Measurements from ENCODE around the gene GNL3. TPM values are rescaled to one million over a fixed set of nuclear protein-coding genes. Genes with fewer than 3 reads are reported as not detected.
"Not testable (repeated sequence)": the region's sequence is repeated elsewhere in the genome, so short reads cannot be mapped to it uniquely, and the experiment has no call there.

The GNL3 gene, protein sequence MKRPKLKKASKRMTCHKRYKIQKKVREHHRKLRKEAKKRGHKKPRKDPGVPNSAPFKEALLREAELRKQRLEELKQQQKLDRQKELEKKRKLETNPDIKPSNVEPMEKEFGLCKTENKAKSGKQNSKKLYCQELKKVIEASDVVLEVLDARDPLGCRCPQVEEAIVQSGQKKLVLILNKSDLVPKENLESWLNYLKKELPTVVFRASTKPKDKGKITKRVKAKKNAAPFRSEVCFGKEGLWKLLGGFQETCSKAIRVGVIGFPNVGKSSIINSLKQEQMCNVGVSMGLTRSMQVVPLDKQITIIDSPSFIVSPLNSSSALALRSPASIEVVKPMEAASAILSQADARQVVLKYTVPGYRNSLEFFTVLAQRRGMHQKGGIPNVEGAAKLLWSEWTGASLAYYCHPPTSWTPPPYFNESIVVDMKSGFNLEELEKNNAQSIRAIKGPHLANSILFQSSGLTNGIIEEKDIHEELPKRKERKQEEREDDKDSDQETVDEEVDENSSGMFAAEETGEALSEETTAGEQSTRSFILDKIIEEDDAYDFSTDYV
- 10 to 100 TPM; 27.4 to 43.3 (median 28.0) TPM for polyA plus RNA-seq

DNA sequence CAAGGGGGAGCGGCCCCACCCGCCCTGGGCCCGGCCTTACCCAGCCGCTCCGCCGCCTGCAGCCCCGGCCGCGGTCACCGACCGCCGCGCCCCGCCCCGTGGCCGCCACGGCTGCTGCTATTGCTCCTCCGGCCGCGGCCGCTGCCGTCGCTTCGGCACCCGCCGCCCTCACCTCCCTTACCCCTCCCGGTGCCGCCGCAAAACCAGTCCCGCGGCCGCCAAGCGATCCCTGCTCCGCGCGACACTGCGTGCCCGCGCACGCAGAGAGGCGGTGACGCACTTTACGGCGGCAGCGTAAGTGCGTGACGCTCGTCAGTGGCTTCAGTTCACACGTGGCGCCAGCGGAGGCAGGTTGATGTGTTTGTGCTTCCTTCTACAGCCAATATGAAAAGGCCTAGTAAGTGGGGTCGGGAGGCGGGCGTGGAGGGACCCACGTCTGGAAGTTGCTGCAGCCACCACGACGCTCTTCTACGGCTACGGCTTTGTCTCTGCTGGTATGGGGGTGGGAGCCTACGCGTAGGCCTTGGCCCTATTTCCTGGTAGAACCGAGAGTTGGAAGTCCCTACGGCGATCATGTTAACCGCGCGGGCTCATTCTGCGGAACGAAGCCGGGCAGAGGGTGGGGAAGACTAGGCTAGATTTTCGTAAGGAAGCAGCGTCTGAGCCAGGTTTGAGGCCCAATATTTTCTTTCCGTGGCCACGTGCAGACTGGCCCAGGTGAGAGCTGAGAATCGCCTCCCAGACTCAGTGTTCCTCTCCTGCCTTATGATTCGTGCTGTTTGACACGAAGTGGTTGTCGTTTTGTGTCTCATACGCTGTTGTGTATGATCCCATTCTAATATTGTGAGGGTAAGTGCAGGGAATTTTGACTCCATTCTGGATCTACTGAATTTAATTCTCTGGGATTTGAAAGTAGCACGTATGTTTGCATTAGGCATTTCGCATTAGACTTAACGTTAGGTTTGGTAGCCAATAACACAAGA lies at the start of gene GNL3, which contains the start of gene PBRM1:
Gene GNL3 (plus strand): TSS at position 324 of the 983 bp plus-strand sequence. CDS start 61 bp downstream, at position 385.
Gene PBRM1 (minus strand): TSS at position 205 of the 983 bp plus-strand sequence.
- Mint-ChIP-seq H3K27me3 (ENCODE audit: low read depth in 3 of 3) (peaks cover 5 to 12% (median 5%) of the 10 kb centered on the region in 3 donors), H3K27ac (peak within 1 kb of the TSS; percentile 96 to 100 (median 98)), H3K36me3 (peaks cover 12 to 28% (median 21%) of the 10 kb centered on the region in 3 donors), H3K4me1 (peaks cover 37 to 50% of the 10 kb centered on the region in 2 donors), H3K9me3 (no peaks in the 10 kb centered on the region), H3K4me3 (peak within 1 kb of the TSS; percentile 91 to 99 (median 97))
- DNase-seq, result peak; percentile 92 to 93 (median 93)

DNA sequence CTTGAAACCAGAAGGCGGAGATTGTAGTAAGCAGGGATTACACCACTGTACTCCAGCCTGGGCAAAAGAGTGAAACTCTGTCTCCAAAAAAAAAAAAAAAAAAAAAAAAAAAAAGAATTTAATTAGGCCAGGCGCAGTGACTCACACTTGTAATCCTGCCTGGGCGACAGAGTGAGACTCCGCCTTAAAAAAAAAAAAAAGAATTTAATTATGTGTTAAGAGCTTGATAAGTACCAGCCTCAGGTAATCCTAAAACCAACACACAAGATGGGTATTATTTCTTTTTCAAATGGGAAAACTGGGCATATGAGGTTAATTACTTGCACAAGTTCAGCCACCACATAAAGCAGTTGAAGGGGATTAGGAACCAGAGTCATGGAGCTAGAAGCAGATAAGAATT lies 49.2 kb upstream of the GNL3 start:
- Mint-ChIP-seq H3K9me3 (no peaks in the 10 kb centered on the region), H3K36me3 (peaks cover 15 to 40% (median 22%) of the 10 kb centered on the region in 3 donors), H3K4me3 (no peak overlapping the region)

DNA sequence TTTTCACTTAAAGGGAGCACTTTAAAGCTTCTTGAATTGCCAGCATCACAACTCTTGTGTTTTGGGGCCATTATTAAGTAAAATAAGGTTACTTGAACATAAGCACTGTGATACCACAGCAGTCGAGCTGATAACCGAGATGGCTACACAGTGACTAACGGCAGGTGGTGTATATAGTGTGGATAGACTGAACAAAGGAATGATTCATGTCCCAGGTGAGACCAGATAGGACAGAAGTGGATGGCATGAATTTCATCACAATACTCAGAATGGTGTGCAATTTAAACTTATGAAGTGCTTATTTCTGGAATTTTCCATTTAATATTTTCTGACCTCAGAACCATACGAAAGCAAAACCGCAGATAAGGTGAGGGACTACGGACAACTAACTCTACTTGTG lies 40.3 kb upstream of the GNL3 start:
- H3K36me3 Mint-ChIP-seq, result peaks cover 24 to 59% (median 25%) of the 10 kb centered on the region in 3 donors
- no peak overlapping the region for H3K27ac Mint-ChIP-seq
- DNase-seq, result no peak
- no peaks in the 10 kb centered on the region for H3K27me3 Mint-ChIP-seq (ENCODE audit: low read depth in 3 of 3)
- no peak overlapping the region for H3K4me3 Mint-ChIP-seq
- no peaks in the 10 kb centered on the region for H3K4me1 Mint-ChIP-seq
- H3K9me3 Mint-ChIP-seq, result no peaks in the 10 kb centered on the region

More for the DNA sequence above, 49.2 kb upstream of the GNL3 start:
- no peak overlapping the region for H3K27ac Mint-ChIP-seq
- DNase-seq, result no peak
- H3K4me1 Mint-ChIP-seq, result no peaks in the 10 kb centered on the region
- H3K27me3 Mint-ChIP-seq (ENCODE audit: low read depth in 3 of 3), result no peaks in the 10 kb centered on the region

DNA sequence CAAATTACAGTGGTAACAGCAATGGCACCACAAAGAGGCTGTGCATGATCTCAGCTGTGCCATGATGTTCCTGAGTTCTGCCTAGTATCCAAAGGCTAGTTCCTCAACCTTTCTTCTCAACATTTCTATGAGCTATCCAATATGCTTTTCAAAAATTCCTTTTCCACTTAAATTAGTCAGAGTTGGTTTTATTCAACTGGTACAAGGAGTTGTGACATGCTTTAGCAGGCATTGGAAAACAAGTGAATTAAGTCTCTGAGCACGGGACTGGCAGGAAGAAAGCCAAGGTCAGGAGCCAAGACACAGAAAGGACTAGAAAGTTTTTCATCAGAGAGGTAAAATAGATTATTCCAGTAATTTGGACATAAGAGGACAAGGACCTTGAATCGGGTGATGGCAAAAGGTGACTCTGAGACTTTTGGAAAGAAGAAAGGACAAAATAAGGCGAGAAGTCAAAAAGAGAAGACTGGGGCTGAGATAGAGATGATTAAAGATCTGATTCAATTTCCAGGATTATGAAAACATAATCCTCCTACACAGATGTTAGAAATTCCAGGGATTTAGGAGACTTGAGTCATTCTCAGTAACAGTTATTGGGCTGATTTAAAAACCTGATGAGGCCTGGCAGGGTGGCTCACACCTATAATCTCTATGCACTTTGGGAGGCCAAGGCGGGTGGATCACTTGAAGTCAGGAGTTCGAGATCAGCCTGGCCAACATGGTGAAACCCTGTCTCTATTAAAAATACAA lies 36.2 kb upstream of the GNL3 start:
- Mint-ChIP-seq H3K4me3 (no peak overlapping the region), H3K27me3 (ENCODE audit: low read depth in 3 of 3) (no peaks in the 10 kb centered on the region), H3K36me3 (peaks cover 25 to 54% (median 36%) of the 10 kb centered on the region in 3 donors), H3K27ac (no peak overlapping the region), H3K4me1 (no peaks in the 10 kb centered on the region), H3K9me3 (no peaks in the 10 kb centered on the region)
- DNase-seq, result no peak

DNA sequence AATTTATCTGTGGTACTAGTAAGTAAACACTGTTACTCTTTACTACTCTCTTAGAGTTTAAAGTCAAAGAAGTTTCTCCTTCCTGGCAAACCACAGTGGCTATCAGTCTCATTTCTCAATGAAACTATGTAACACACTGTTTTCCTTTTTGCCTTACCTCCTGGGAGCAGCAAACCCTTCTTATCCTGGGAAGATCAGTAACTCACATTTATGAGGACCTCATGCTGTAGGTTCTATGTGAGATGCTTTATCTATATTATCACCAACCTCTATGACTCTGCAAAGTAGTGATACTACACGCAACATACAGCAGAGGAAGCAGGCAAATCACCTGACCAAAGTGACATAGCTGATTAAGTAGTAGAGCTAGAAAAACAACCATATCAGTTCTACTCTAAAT lies 35.4 kb upstream of the GNL3 start:
- Mint-ChIP-seq H3K27ac (peak overlapping the region in 1 of 6 donors; percentile 61), H3K27me3 (ENCODE audit: low read depth in 3 of 3) (no peaks in the 10 kb centered on the region), H3K36me3 (peaks cover 25 to 47% (median 29%) of the 10 kb centered on the region in 3 donors), H3K4me1 (no peaks in the 10 kb centered on the region), H3K9me3 (no peaks in the 10 kb centered on the region), H3K4me3 (no peak overlapping the region)
- no peak for DNase-seq

DNA sequence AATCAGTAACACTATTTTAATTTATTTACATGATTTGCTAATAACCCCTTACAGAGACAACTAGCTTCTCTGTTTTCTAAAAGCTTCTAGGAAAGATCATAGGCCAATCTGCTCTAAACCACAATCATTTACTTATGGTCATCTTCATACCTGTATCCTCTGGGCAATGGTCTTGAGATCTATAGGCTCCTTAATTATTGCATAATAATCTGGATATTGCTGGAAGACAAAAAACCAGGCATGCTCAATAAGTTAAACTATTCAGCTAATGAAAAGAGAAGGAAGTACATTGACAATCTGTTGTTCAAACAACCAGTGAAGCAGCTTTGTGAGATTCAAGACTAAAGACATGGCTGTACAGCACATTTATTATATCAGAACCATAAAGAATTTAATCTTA lies 34.2 kb upstream of the GNL3 start:
- Mint-ChIP-seq H3K9me3 (no peaks in the 10 kb centered on the region), H3K27ac (peak overlapping the region in 2 of 6 donors; percentile 14 to 40), H3K4me1 (no peaks in the 10 kb centered on the region), H3K36me3 (peaks cover 26 to 48% (median 30%) of the 10 kb centered on the region in 3 donors), H3K27me3 (ENCODE audit: low read depth in 3 of 3) (no peaks in the 10 kb centered on the region), H3K4me3 (no peak overlapping the region)
- no peak for DNase-seq

DNA sequence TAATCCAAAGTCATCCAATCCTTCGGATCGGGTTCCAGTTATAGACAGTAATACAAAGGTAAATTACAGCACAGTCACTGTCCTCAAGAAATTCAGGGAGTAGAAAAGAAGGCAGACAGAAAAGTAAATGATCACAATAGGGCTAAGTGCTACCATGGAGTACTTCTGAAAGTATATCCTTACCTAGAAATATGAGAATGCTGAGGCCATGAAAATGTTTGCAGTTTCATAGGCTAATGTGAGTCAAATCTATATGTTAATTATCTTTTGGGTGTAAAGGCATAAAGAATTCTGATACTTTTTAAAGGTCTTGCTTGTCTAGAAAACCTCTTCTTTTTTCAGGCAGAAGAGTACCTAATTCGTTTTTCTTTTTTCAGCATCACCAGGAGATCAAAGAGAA lies 29.9 kb upstream of the GNL3 start:
- Mint-ChIP-seq H3K27me3 (ENCODE audit: low read depth in 3 of 3) (no peaks in the 10 kb centered on the region), H3K9me3 (no peaks in the 10 kb centered on the region), H3K36me3 (peaks cover 12 to 29% (median 19%) of the 10 kb centered on the region in 3 donors), H3K4me3 (no peak overlapping the region), H3K4me1 (no peaks in the 10 kb centered on the region), H3K27ac (no peak overlapping the region)
- DNase-seq, result no peak

DNA sequence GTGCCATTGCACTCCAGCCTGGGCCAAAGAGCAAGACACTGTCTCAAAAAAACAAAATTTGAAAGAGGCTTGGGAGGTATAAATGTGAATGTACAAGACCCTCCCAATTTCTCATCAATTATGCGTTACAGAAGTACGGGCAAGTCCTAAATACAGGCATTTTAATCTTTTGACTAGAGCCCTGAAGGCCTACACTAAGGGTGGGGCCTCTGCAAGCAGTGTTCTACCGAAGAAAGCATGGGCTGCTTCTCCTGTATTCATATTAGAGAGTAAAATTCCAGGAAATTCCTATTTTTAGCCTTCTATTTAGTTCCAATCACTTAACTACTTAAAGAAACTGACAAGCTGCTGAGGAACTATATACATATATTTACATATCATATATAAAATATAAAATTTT lies 25.8 kb upstream of the GNL3 start:
- no peak overlapping the region for H3K4me3 Mint-ChIP-seq
- H3K36me3 Mint-ChIP-seq, result peaks cover 19 to 41% (median 22%) of the 10 kb centered on the region in 3 donors
- DNase-seq, result no peak
- H3K27me3 Mint-ChIP-seq (ENCODE audit: low read depth in 3 of 3), result no peaks in the 10 kb centered on the region
- no peak overlapping the region for H3K27ac Mint-ChIP-seq
- peaks cover 0 to 4% of the 10 kb centered on the region in 2 donors for H3K4me1 Mint-ChIP-seq
- no peaks in the 10 kb centered on the region for H3K9me3 Mint-ChIP-seq

DNA sequence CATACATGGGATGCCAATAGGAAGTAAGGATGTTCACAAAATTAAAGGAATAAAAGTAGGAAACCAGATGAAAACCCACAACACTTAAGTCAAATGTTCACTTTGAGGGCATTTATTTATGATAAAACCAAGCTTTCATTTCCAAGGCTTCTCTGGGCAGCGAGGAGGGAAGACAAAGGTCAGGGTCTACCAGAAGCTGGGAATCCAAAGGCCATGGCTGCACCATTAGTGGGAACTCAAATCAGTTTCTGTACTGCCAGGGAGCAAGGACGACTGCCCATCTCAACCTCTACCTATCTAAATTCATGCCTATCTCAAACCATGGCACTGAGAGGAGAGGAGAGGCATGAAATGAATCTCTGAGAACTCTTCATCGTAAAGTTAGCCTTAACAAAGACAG lies 22.7 kb upstream of the GNL3 start:
- Mint-ChIP-seq H3K27me3 (ENCODE audit: low read depth in 3 of 3) (no peaks in the 10 kb centered on the region), H3K9me3 (no peaks in the 10 kb centered on the region), H3K4me1 (peaks cover 0 to 4% of the 10 kb centered on the region in 2 donors), H3K36me3 (peaks cover 13 to 35% (median 16%) of the 10 kb centered on the region in 3 donors), H3K4me3 (no peak overlapping the region), H3K27ac (no peak overlapping the region)
- DNase-seq, result no peak

DNA sequence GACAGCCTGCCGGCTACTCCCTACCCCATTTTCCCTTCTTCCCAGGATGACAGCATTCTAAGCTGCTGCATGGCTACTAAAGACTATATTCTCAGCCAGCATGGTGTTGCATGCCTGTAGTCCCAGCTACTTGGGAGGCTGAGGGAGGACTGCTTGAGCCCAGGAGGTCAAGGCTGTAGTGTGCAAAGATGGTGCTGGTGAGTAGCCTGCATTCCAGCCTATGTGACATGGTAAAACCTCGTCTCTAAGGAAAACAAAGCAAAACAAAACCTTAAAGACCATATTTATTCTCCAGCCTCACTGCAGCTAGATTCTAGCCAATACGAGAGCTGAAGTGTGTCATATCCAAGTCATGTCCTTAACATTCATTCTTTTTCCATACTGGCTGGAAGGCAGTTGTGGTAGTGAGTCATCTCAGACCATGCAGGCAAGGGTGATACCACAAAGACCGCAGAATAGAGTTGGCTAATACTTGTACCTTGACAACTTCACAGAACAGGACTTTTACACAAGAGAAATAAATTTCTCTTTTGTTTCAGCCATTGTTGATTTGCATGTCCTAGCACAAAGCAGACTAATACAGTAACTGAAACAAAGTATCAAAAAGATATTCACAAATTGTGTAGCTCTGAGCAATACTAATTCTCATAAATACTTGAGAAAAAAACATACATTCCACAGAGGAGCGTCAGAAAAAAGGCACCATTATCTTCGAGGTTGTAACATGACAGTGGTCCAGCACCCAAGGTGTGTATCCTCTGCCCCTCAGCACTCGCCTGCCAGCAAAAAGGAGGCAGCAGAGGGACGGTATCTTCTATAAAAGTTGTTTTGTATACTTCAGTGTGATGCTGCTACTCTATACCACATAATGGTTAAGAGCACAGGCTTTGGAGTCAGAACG lies 15.0 kb upstream of the GNL3 start:
- peaks cover 4 to 26% (median 12%) of the 10 kb centered on the region in 3 donors for H3K36me3 Mint-ChIP-seq
- peak in 2 of 3 donors; percentile 19 to 40 for DNase-seq
- peak overlapping the region; percentile 54 to 91 (median 84) for H3K27ac Mint-ChIP-seq
- H3K4me1 Mint-ChIP-seq, result peaks cover 23 to 31% of the 10 kb centered on the region in 2 donors
- H3K9me3 Mint-ChIP-seq, result peaks cover 0 to 1% (median 0%) of the 10 kb centered on the region in 6 donors
- H3K4me3 Mint-ChIP-seq, result peak overlapping the region in 4 of 5 donors; percentile 13 to 69 (median 57)
- no peaks in the 10 kb centered on the region for H3K27me3 Mint-ChIP-seq (ENCODE audit: low read depth in 3 of 3)

DNA sequence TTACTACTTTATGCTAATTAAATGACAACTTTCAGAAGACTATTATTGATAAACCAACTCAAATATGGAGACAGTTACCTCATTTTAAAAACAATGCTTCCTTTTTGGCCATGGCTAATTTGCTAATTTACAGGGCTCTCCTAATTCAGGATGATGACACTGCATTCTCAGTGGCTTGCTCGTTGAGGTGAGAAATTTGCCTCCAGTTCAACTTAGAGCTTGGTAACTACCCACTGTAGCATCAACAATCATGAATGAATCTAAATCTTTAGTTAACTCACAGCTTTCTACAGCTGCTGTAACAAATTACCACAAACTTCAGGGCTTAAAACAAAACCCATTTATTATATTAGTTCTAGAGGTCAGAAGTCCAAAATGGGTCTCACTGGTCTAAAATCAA lies 14.2 kb upstream of the GNL3 start:
- Mint-ChIP-seq H3K9me3 (peaks cover 0 to 1% (median 0%) of the 10 kb centered on the region in 6 donors), H3K4me3 (peak overlapping the region in 1 of 5 donors; percentile 69), H3K36me3 (peaks cover 11 to 32% (median 17%) of the 10 kb centered on the region in 3 donors), H3K27me3 (ENCODE audit: low read depth in 3 of 3) (no peaks in the 10 kb centered on the region), H3K27ac (peak overlapping the region; percentile 22 to 91 (median 73)), H3K4me1 (peaks cover 23 to 31% of the 10 kb centered on the region in 2 donors)
- no peak for DNase-seq

DNA sequence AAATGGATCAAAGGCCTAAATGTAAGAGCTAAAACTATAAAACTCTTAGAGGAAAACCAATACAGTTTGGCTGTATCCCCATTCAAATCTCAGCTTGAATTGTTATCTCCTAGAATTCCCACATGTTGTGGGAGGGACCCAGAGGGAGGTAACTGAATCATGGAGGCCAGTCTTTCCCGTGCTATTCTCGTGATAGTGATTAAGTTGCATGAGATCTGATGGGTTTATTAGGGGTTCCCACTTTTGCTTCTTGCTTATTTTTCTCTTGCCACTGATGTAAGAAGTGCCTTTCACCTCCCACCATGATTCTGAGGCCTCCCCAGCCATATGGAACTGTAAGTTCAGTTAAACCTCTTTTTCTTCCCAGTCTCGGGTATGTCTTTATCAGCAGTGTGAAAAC lies 9.6 kb upstream of the GNL3 start:
- not testable (repeated sequence) for DNase-seq; H3K27me3 Mint-ChIP-seq (ENCODE audit: low read depth in 3 of 3); H3K4me3 Mint-ChIP-seq; H3K9me3 Mint-ChIP-seq
- Mint-ChIP-seq H3K27ac (peak overlapping the region in 1 of 6 donors; percentile 20), H3K36me3 (peaks cover 28 to 40% (median 32%) of the 10 kb centered on the region in 3 donors), H3K4me1 (peaks cover 17 to 23% of the 10 kb centered on the region in 2 donors)

Data from immature natural killer cell (primary cell).